Tibial nerve (tissue), 4 donors: Measurements from ENCODE around the gene ZNF574. TPM values are rescaled to one million over a fixed set of nuclear protein-coding genes. Genes with fewer than 3 reads are reported as not detected.

Experiments
- DNase-seq, 2 donors: peaks; one replicate each; pipeline ENCODE4 v3.0.0-alpha.2; 2019; ENCODE audit warnings: low spot score in 2 of 2
- H3K27ac ChIP-seq, 4 donors: fragments of 200-600 bp; sonication (generic) in 3 of 4; one replicate each; pipeline ENCODE4 v1.5.1; 2017 to 2019; ENCODE audit warnings: mild to moderate bottlenecking in 1 of 4
- H3K27me3 ChIP-seq, 2 donors: fragments of 200-600 bp; sonication (generic) in 1 of 2; one replicate each; pipeline versions ENCODE4 v1.5.1 to v1.6.0; 2017 to 2019
- H3K36me3 ChIP-seq, 3 donors: fragments of 200-600 bp; sonication (generic); one replicate each; pipeline ENCODE4 v1.5.1; 2018 to 2019
- H3K4me1 ChIP-seq, 4 donors: fragments of 200-600 bp; sonication (generic) in 3 of 4; one replicate each; pipeline ENCODE4 v1.5.1; 2017 to 2019
- H3K4me3 ChIP-seq, 4 donors: fragments of 200-600 bp; sonication (generic) in 3 of 4; one replicate each; pipeline ENCODE4 v1.5.1; 2017 to 2019; ENCODE audit warnings: mild to moderate bottlenecking in 1 of 4, moderate library complexity in 1 of 4
- H3K9me3 ChIP-seq, 4 donors: fragments of 200-600 bp; sonication (generic) in 3 of 4; one replicate each; pipeline ENCODE4 v1.5.1; 2017 to 2019
- EP300 ChIP-seq, 2 donors: sonication (generic); formaldehyde crosslinking; IDR thresholded peaks; one replicate each; pipeline ENCODE4 v1.6.1; 2017; ENCODE audit warnings: antibody characterized with exemption in 2 of 2, mild to moderate bottlenecking in 1 of 2
- POLR2A ChIP-seq, 2 donors: fragments of 450-650 bp; IDR thresholded peaks; one replicate each; pipeline ENCODE4 v1.6.1; 2017; ENCODE audit warnings: antibody characterized with exemption in 2 of 2, mild to moderate bottlenecking in 2 of 2, moderate library complexity in 2 of 2
- WGBS, 2 donors: methylation state at CpG; one replicate each; pipeline ENCODE4 v1.1.5; 2018; 5-methylcytosine and 5-hydroxymethylcytosine counted together
- total RNA-seq, 4 donors: library from RNA; depleted of rRNA; stranded (reverse); fragments of >200 nt; gene quantifications; one replicate each; pipeline ENCODE4 v1.1.0, GENCODE V29; 2016
- TF ChIP-seq, protein P1 (sequence below), 5 experiments: fragments of 200-600 bp in 3 of 5; fragments of 450-650 bp in 2 of 5; sonication (generic) in 3 of 5; IDR thresholded peaks; one replicate each; pipeline ENCODE4 v1.5.1; 2016 to 2019; ENCODE audit warnings: antibody characterized with exemption in 5 of 5, mild to moderate bottlenecking in 3 of 5, moderate library complexity in 2 of 5

ZNF574 gene
- total RNA-seq, 4 donors from 2014 or later, result 14.3 to 22.2 (median 17.5) TPM

DNA sequence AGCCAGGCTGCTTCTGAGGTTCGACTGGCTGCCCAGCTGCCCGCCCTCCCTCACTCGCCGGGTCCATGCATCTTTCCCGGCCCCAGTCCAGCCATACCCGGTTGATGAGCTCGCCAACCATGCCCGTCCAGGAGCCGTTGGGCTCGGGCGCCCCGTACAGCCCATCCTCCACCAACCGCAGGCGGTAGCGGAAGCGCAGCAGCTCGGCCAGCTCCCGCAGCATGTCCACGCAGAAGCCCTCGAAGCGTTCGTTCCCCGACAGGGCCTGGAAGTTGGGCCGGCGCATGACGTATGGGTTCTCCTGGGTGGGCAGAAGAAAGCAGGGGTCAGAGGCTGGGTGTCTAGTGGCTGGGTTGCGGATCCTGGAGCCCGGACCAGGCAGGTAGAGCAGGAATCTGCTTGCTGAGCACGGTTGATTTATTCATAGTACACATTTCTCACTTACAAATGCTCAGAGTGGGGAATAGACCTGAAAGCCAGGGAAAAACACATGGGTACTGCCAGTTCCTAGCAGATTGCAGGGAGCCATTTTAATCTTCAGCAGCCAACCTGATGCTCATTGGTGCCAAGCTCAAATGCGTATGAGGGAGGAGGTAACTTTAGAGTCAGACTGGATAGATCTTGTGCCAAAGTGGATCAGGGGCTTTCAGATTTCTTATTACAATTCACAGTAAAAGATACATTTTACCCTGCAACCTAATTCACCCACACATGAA is 33.4 kb upstream of the ZNF574 start:
- Histone ChIP-seq H3K4me3 (no peak overlapping the region), H3K9me3 (no peaks in the 10 kb centered on the region), H3K36me3 (peaks cover 0 to 42% (median 0%) of the 10 kb centered on the region in 3 donors), H3K27me3 (no peaks in the 10 kb centered on the region), H3K4me1 (no peaks in the 10 kb centered on the region), H3K27ac (no peak overlapping the region)
- no peak for DNase-seq
- TF ChIP-seq EP300 (IDR thresholded peaks at IDR 0.05) (no peak), POLR2A (IDR thresholded peaks at IDR 0.05) (no peak)
- TF ChIP-seq, protein P1, sequence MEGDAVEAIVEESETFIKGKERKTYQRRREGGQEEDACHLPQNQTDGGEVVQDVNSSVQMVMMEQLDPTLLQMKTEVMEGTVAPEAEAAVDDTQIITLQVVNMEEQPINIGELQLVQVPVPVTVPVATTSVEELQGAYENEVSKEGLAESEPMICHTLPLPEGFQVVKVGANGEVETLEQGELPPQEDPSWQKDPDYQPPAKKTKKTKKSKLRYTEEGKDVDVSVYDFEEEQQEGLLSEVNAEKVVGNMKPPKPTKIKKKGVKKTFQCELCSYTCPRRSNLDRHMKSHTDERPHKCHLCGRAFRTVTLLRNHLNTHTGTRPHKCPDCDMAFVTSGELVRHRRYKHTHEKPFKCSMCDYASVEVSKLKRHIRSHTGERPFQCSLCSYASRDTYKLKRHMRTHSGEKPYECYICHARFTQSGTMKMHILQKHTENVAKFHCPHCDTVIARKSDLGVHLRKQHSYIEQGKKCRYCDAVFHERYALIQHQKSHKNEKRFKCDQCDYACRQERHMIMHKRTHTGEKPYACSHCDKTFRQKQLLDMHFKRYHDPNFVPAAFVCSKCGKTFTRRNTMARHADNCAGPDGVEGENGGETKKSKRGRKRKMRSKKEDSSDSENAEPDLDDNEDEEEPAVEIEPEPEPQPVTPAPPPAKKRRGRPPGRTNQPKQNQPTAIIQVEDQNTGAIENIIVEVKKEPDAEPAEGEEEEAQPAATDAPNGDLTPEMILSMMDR (IDR thresholded peaks at IDR 0.05), result no peak
- WGBS, 2 donors, result 87 to 92% methylated on average over 30 of the region's 30 CpGs

DNA sequence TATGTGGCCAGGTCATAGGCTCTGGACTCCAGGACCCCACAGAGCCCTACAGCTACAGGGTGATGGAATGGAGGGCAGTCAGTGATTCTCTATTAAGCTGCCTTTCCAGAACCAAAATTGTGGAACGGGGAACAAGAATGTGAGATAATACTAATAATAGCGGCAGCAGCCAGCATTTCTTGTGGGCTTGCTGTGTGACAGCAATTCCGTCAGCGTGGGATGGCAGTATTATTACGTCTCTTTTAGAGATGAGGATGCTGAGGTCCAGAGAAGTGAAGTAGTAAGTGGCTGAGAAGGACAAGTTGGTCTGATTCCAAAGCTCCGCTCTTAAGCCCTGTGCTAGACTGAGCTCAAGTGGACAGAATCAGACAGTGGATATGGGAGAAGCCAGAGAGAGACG is 30.4 kb upstream of the ZNF574 start:
- WGBS, 2 donors, result 92 to 95% methylated on average over 7 of the region's 7 CpGs
- DNase-seq, result no peak
- Histone ChIP-seq H3K36me3 (peaks cover 0 to 32% (median 0%) of the 10 kb centered on the region in 3 donors), H3K27me3 (no peaks in the 10 kb centered on the region), H3K9me3 (no peaks in the 10 kb centered on the region), H3K4me1 (no peaks in the 10 kb centered on the region), H3K27ac (no peak overlapping the region), H3K4me3 (no peak overlapping the region)
- TF ChIP-seq, protein P1 (IDR thresholded peaks at IDR 0.05), result no peak
- no peak for TF ChIP-seq EP300 (IDR thresholded peaks at IDR 0.05)
- no peak for TF ChIP-seq POLR2A (IDR thresholded peaks at IDR 0.05)

DNA sequence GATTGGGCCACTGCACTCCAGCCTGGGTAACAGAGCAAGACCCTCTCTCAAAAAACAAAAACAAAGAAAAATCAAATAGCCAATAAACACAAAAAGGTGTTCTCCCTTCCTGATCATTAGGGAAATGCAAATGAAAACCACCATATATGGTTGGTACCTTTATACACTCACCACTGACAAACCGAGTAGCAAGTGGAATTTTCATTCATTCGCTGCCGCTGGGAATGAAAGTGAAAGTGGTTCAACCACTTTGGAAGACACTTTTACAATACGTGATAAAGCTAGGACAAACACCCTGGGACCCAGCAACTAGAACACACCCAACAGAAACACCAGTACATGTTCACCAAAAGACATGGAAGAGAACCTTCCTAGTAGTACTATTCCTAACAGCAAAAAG is 27.0 kb upstream of the ZNF574 start:
- no peaks in the 10 kb centered on the region for H3K9me3 ChIP-seq
- 67 to 72% methylated on average over 4 of the region's 4 CpGs for WGBS, 2 donors
- peaks cover 0 to 29% (median 0%) of the 10 kb centered on the region in 3 donors for H3K36me3 ChIP-seq
- TF ChIP-seq POLR2A (IDR thresholded peaks at IDR 0.05) (no peak), EP300 (IDR thresholded peaks at IDR 0.05) (no peak)
- TF ChIP-seq, protein P1 (IDR thresholded peaks at IDR 0.05), result no peak
- H3K27me3 ChIP-seq, result no peaks in the 10 kb centered on the region
- H3K27ac ChIP-seq, result no peak overlapping the region
- no peaks in the 10 kb centered on the region for H3K4me1 ChIP-seq
- H3K4me3 ChIP-seq, result no peak overlapping the region
- DNase-seq, result no peak

DNA sequence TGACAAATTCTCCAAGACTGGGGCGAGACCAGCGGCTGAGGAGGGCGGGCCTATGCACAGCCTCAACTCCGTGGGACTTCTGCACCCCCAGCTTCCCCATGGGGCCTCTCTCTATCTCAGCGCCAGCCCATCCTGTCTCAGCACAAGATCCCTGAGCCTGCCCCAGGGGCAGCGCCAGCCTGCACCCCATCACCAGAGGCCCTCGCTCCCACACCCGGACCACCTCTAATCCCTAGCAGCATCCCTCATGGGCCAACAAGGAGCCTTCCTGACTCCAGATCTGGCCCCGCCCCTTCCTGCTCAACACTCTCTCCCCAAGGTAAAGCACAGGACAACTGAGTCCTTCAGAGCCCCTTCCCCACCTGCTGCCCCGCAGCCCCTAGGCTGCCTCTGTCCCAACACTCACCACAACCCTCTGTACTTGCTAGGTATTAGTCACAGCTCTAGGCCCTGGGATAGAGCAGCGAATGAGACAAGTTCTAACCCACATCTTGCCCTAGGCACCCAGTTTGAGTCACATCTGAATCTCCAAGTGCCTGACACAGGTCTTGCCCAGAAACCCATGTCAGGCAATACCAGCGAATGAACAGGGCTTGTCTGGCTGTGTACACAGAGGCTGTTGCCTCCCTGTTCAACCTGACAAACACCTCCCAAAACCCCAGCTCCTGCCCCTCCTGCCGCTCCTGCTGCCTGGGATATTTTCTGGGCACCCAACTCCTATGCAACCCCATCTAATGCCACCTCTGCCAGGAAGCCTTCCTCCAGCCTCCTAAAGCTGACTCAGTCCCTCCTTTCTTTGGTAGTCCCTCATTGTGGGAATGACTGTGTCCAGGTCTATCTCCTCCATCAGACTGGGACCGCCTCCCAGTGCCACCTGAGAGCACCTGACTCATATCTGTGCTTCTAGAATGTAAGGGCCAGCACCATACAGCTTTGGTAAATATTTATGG is 24.5 kb upstream of the ZNF574 start:
- Histone ChIP-seq H3K4me3 (no peak overlapping the region), H3K4me1 (no peaks in the 10 kb centered on the region), H3K27ac (no peak overlapping the region), H3K9me3 (no peaks in the 10 kb centered on the region), H3K27me3 (no peaks in the 10 kb centered on the region), H3K36me3 (peaks cover 0 to 37% (median 0%) of the 10 kb centered on the region in 3 donors)
- DNase-seq, result no peak
- no peak for TF ChIP-seq EP300 (IDR thresholded peaks at IDR 0.05)
- TF ChIP-seq POLR2A (IDR thresholded peaks at IDR 0.05), result no peak
- TF ChIP-seq, protein P1 (IDR thresholded peaks at IDR 0.05), result no peak
- WGBS, 2 donors, result 91 to 95% methylated on average over 14 of the region's 14 CpGs
